ENCODE measurements around the gene CLSTN2. TPM values are rescaled to one million over a fixed set of nuclear protein-coding genes. Genes with fewer than 3 reads are reported as not detected.

CLSTN2 gene
- total RNA-seq, 2 donors from 2014 or later = 13.6 to 28.3 TPM

DNA sequence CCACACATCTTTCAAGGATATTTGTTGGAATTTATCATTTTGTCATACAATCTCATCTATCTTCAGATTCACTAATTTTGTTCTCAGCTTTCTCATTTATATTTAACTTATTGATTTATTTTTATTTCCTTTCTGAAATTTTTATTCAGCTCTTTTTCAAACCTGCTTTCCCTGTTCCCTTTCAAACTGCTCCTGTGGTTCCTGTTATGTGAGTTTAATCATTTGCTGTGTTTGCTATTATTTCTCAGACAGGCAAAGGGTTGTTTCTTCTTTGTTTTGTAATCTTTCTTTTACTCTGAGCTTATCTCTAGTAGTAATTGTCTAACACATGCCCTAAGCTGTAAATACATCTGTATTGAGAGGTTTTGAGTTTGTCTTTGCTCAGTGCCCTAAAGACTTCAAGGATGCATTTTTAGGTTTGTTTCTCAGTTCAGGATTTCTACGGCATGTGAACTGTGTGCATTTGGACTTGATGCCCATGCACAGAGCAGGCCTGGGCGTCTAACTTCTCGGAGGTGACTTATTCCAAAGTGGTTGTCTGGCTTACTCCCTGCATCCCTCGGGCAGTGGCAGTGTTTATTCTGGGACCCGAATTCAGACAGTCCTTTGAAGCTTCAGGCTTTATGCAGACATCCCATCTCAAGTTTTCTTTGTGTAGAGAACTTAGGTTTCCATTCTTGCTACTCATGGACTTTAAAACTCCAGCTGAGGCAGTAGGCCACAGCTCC is 587.8 kb downstream of the CLSTN2 start:
- no peak for DNase-seq (ENCODE audit: low spot score)
- TF ChIP-seq, protein P1, sequence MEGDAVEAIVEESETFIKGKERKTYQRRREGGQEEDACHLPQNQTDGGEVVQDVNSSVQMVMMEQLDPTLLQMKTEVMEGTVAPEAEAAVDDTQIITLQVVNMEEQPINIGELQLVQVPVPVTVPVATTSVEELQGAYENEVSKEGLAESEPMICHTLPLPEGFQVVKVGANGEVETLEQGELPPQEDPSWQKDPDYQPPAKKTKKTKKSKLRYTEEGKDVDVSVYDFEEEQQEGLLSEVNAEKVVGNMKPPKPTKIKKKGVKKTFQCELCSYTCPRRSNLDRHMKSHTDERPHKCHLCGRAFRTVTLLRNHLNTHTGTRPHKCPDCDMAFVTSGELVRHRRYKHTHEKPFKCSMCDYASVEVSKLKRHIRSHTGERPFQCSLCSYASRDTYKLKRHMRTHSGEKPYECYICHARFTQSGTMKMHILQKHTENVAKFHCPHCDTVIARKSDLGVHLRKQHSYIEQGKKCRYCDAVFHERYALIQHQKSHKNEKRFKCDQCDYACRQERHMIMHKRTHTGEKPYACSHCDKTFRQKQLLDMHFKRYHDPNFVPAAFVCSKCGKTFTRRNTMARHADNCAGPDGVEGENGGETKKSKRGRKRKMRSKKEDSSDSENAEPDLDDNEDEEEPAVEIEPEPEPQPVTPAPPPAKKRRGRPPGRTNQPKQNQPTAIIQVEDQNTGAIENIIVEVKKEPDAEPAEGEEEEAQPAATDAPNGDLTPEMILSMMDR (IDR thresholded peaks at IDR 0.05) = no peak
- H3K27me3 ChIP-seq = no peaks in the 10 kb centered on the region
- H3K4me1 ChIP-seq = no peaks in the 10 kb centered on the region
- H3K27ac ChIP-seq = no peak overlapping the region
- no peak overlapping the region for H3K4me3 ChIP-seq
- H3K36me3 ChIP-seq = no peaks in the 10 kb centered on the region
- H3K9me3 ChIP-seq = no peaks in the 10 kb centered on the region

DNA sequence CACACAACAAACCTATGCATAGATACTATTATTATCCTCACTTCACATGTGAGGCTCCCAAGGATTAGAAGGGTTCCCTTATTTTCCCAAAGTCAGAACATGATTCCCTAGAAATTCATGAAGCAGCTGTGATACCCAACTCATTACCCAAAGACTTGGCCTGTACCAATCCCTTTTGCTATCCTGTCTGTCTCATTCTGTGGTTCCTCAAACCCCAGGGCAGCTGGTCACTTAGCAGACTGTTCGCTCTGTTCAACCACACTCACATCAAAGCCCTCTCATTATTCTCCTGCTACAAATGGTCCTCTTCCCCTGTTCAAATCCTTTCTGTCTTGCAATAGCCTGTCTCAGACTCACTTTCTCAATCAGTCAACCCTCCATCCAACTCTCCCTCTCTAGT is 588.6 kb downstream of the CLSTN2 start:
- TF ChIP-seq, protein P1 (IDR thresholded peaks at IDR 0.05) = no peak
- no peaks in the 10 kb centered on the region for H3K9me3 ChIP-seq
- no peak overlapping the region for H3K4me3 ChIP-seq
- no peaks in the 10 kb centered on the region for H3K36me3 ChIP-seq
- H3K27ac ChIP-seq = no peak overlapping the region
- no peak for DNase-seq (ENCODE audit: low spot score)
- no peaks in the 10 kb centered on the region for H3K27me3 ChIP-seq
- H3K4me1 ChIP-seq = no peaks in the 10 kb centered on the region

DNA sequence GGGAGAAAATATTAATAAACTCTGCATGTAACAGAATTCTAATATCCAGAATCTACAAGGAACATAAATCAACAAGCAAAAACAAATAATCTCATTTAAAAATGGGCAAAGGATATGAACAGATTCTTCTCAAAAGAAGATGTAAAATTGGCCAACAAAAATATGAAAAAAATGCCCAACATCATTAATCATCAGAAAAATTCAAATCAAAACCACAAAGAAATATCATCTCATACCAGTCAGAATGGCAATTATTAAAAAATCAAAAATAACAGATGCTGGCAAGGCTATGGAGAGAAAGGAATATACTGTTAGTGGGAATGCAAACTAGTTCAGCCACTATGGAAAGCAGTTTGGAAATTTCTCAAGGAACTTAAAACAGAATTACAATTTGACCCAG is 592.2 kb downstream of the CLSTN2 start:
- TF ChIP-seq, protein P1 (IDR thresholded peaks at IDR 0.05) = no peak
- Histone ChIP-seq H3K4me1 (peaks cover 0 to 5% of the 10 kb centered on the region in 2 donors), H3K4me3 (no peak overlapping the region), H3K36me3 (no peaks in the 10 kb centered on the region), H3K27ac (no peak overlapping the region), H3K9me3 (no peaks in the 10 kb centered on the region), H3K27me3 (no peaks in the 10 kb centered on the region)
- no peak for DNase-seq (ENCODE audit: low spot score)

DNA sequence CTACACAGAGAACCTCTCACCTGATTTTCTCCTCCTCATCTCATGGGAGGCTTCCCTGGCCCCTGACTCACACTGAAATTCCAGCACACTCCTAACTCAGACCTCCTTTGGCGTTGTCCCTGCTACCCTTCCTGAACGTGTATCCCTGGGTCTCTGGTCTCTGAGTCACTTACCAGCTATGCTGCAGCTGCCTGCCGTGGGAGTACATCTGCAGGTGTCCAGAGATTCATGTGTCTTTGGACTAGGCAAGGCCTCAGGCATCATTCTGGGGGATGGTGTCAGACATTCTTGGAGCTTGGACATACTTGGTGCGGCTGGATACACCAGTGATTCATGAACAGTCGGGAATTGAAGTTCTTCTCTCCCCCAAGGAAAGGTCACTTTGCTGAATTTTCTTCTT is 594.1 kb downstream of the CLSTN2 start:
- H3K27ac ChIP-seq = no peak overlapping the region
- no peaks in the 10 kb centered on the region for H3K27me3 ChIP-seq
- H3K4me3 ChIP-seq = no peak overlapping the region
- H3K4me1 ChIP-seq = peaks cover 0 to 5% of the 10 kb centered on the region in 2 donors
- no peaks in the 10 kb centered on the region for H3K9me3 ChIP-seq
- no peak for DNase-seq (ENCODE audit: low spot score)
- TF ChIP-seq, protein P1 (IDR thresholded peaks at IDR 0.05) = no peak
- H3K36me3 ChIP-seq = no peaks in the 10 kb centered on the region

DNA sequence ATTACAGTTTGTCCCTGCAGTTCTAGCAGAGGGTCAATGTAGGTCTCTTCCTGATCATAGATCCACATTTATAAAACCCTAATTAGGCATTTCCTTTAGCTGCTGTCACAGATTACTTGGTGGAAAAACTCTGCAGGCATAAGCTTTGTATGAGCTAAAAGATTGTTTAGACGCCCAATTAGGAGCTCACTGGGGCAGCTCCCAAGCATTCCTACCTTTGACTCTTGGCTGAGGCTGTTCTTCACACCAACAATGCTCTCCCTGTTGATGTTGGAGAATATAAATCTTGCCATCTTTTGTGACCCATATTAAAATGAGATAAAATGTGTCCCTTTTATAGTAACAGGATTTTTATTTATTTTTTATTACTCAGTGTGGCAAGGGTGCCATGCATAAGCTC is 594.6 kb downstream of the CLSTN2 start:
- no peaks in the 10 kb centered on the region for H3K9me3 ChIP-seq
- TF ChIP-seq, protein P1 (IDR thresholded peaks at IDR 0.05) = no peak
- H3K27ac ChIP-seq = no peak overlapping the region
- DNase-seq (ENCODE audit: low spot score) = no peak
- no peaks in the 10 kb centered on the region for H3K36me3 ChIP-seq
- no peaks in the 10 kb centered on the region for H3K27me3 ChIP-seq
- no peak overlapping the region for H3K4me3 ChIP-seq
- peaks cover 0 to 5% of the 10 kb centered on the region in 2 donors for H3K4me1 ChIP-seq

DNA sequence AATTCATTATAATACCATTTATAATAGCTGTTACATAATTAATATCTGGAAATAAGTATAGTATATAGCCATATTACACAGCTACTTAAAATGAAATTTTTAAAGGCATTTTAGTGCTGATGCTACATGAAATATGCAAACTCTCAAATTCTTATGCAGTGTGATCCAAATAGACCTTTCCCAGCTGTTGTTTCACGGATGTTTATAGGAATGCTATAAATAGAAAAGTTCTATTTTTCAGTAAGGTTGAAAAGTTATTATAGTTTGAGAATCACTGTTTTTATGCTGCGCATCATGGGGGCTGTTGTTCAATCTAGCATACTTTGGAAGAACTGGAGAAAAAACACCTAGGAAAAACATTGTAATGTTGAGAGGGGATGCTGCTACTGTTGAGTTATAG is 595.1 kb downstream of the CLSTN2 start:
- peaks cover 0 to 5% of the 10 kb centered on the region in 2 donors for H3K4me1 ChIP-seq
- no peaks in the 10 kb centered on the region for H3K27me3 ChIP-seq
- no peak for DNase-seq (ENCODE audit: low spot score)
- H3K4me3 ChIP-seq = no peak overlapping the region
- H3K27ac ChIP-seq = no peak overlapping the region
- TF ChIP-seq, protein P1 (IDR thresholded peaks at IDR 0.05) = no peak
- H3K36me3 ChIP-seq = no peaks in the 10 kb centered on the region
- H3K9me3 ChIP-seq = no peaks in the 10 kb centered on the region

Data from right atrium auricular region (tissue), 2 donors.